Measurements from ENCODE around the gene DENND11. TPM values are rescaled to one million over a fixed set of nuclear protein-coding genes. Genes with fewer than 3 reads are reported as not detected.

The DENND11 gene
- total and polyA plus RNA-seq, 2 donors (not counting 3 experiments of a cell fraction or from before 2014, with no cell fraction given), result 14.7 to 25.9 TPM

- dilution Hi-C loops (cut with MboI; ENCODE audit: extremely low pct_ligation_motif_present, low sequenced_read_pairs), result no loop called here
- POLR2A ChIA-PET, result no interaction called here
- Histone ChIP-seq H3K4me1 (ENCODE audit: control insufficient read depth, extremely low read depth, insufficient read depth, low read length) (peaks cover 10% of the 10 kb centered on the region), H3K27ac (ENCODE audit: insufficient read depth, low read depth, low read length) (no peak overlapping the region), H3K9me1 (replicated peaks; ENCODE audit: control insufficient read depth, extremely low read depth, insufficient read depth, low read length) (no peaks in the 10 kb centered on the region), H3K79me2 (ENCODE audit: control insufficient read depth, insufficient read depth, low read length) (peaks cover 25% of the 10 kb centered on the region), H3K36me3 (ENCODE audit: control insufficient read depth in 2 of 2, extremely low read depth in 1 of 2, insufficient read depth in 2 of 2, low read length in 2 of 2) (no peaks in the 10 kb centered on the region), H3K9me3 (replicated peaks; ENCODE audit: control insufficient read depth, insufficient read depth, low read length) (no peaks in the 10 kb centered on the region), H3K4me3 (replicated peaks in 1 of 3; ENCODE audit: insufficient read depth in 1 of 3, low read depth in 1 of 3, low read length in 3 of 3) (peak overlapping the region in 1 of 3 experiments; percentile 56), H3K27me3 (ENCODE audit: control insufficient read depth in 2 of 2, insufficient read depth in 2 of 2, low read length in 2 of 2) (peaks cover 5 to 15% of the 10 kb centered on the region in 2 experiments), H3K9ac (replicated peaks; ENCODE audit: extremely low read depth, insufficient read depth, low read length) (peak overlapping the region; percentile 58), H2AFZ (ENCODE audit: low read depth, low read length) (no peak overlapping the region), H3K4me2 (ENCODE audit: insufficient read depth, low read length) (peak overlapping the region; percentile 76), H4K20me1 (replicated peaks; ENCODE audit: control insufficient read depth, extremely low read depth, insufficient read depth, low read length) (peaks cover 2% of the 10 kb centered on the region)
- CTCF ChIA-PET, result interaction anchor here (0.7 to 3.3 kb wide), 4 partner anchors 10 to 85 kb away, joined by 3 to 30 read pairs (median 14); partner anchors contain the start of gene SSBP1
- no peak for DNase-seq (ENCODE audit: low read depth, low spot score)
- TF ChIP-seq FOS (IDR thresholded peaks at IDR 0.05; ENCODE audit: borderline replicate concordance, insufficient read depth, low read length), result no peak
- TF ChIP-seq JUN (IDR thresholded peaks at IDR 0.05; ENCODE audit: borderline replicate concordance, insufficient read depth, insufficient read length, low read depth), result no peak
- no peak for TF ChIP-seq POLR2A (IDR thresholded peaks at IDR 0.05; ENCODE audit: low read depth, low read length)
- TF ChIP-seq EZH2 (IDR thresholded peaks at IDR 0.05; ENCODE audit: borderline replicate concordance, low read depth, low read length, severe bottlenecking), result no peak
- no peak for TF ChIP-seq MAX (IDR thresholded peaks at IDR 0.05; ENCODE audit: insufficient read depth, insufficient read length)
- no peak for TF ChIP-seq POLR2AphosphoS5 (IDR thresholded peaks at IDR 0.05; ENCODE audit: insufficient read depth, low read depth, low read length)
- no peak for TF ChIP-seq GATA2 (IDR thresholded peaks at IDR 0.05; ENCODE audit: insufficient read depth, insufficient read length, low read depth, low read length)
- no peak for TF ChIP-seq MYC (IDR thresholded peaks at IDR 0.05; ENCODE audit: low read depth, low read length)
- TF ChIP-seq CTCF (IDR thresholded peaks at IDR 0.05; ENCODE audit: extremely low read depth in 1 of 2, insufficient read depth in 1 of 2, low read depth in 1 of 2, low read length in 2 of 2), result no peak
- intact Hi-C loops (cut with micrococcal nuclease), result loop anchor here (2.0 kb wide), 1 partner anchor 38 kb away; no protein-coding TSS in a partner anchor
- no TSS peak for BruUV-seq (replicated peaks)
- FAIRE-seq, result peak; percentile 4
These were observed 1.6 kb downstream of the DENND11 start for GRCh38 chr7:141700296-141700847.
